Nephron progenitor cell (in vitro differentiated cells): ENCODE measurements around the gene KCNMB2.
A peak's percentile ranks its signal among the peaks of the same experiment; 100 is the strongest.
"Not testable (repeated sequence)": the region's sequence is repeated elsewhere in the genome, so short reads cannot be mapped to it uniquely, and the experiment has no call there.

Experiments used
- DNase-seq: peaks from one replicate; pipeline ENCODE4 v3.0.0; 2021
- H3K27ac Mint-ChIP-seq: 2 replicates; pipeline ENCODE4 v1.8.0; 2021; ENCODE audit warnings: mild to moderate bottlenecking, moderate library complexity, mixed read lengths
- H3K27me3 Mint-ChIP-seq: 2 replicates; pipeline ENCODE4 v1.8.0; 2021; ENCODE audit warnings: mild to moderate bottlenecking, low read depth, mixed read lengths; ENCODE audit not compliant: poor library complexity
- H3K36me3 Mint-ChIP-seq: 2 replicates; pipeline ENCODE4 v1.8.0; 2021; ENCODE audit warnings: low read depth, mixed read lengths
- H3K4me1 Mint-ChIP-seq: 2 replicates; pipeline ENCODE4 v1.8.0; 2021; ENCODE audit warnings: mixed read lengths
- H3K4me3 Mint-ChIP-seq: 2 replicates; pipeline ENCODE4 v1.8.0; 2021; ENCODE audit warnings: mild to moderate bottlenecking, moderate library complexity, mixed read lengths
- H3K9me3 Mint-ChIP-seq: 2 replicates; pipeline ENCODE4 v1.8.0; 2021; ENCODE audit warnings: mild to moderate bottlenecking, moderate library complexity, mixed read lengths
- CTCF ChIP-seq: fragments of 200-600 bp; sonication (generic); IDR thresholded peaks from 2 replicates; pipeline ENCODE4 v1.5.0; 2021; ENCODE audit warnings: antibody characterized with exemption

The KCNMB2 gene

GRCh38 chr3:178732824-178733223 is 196.6 kb downstream of the KCNMB2 start:
- no peak for DNase-seq
- Mint-ChIP-seq H3K9me3 (no peaks in the 10 kb centered on the region), H3K4me3 (no peak overlapping the region), H3K36me3 (no peaks in the 10 kb centered on the region), H3K27ac (no peak overlapping the region), H3K27me3 (peaks cover 5% of the 10 kb centered on the region), H3K4me1 (no peaks in the 10 kb centered on the region)
- TF ChIP-seq CTCF, result no peak

- Mint-ChIP-seq H3K27me3 (peaks cover 7% of the 10 kb centered on the region), H3K4me3 (no peak overlapping the region), H3K9me3 (no peaks in the 10 kb centered on the region), H3K36me3 (no peaks in the 10 kb centered on the region), H3K4me1 (no peaks in the 10 kb centered on the region), H3K27ac (no peak overlapping the region)
- TF ChIP-seq CTCF, result no peak
- no peak for DNase-seq
Observed at GRCh38 chr3:178735032-178735674, 198.9 kb downstream of the KCNMB2 start.

GRCh38 chr3:178736300-178736699 is 200.1 kb downstream of the KCNMB2 start:
- no peaks in the 10 kb centered on the region for H3K36me3 Mint-ChIP-seq
- TF ChIP-seq CTCF, result no peak
- DNase-seq, result no peak
- no peak overlapping the region for H3K4me3 Mint-ChIP-seq
- peaks cover 8% of the 10 kb centered on the region for H3K27me3 Mint-ChIP-seq
- peaks cover under 1% of the 10 kb centered on the region for H3K4me1 Mint-ChIP-seq
- H3K9me3 Mint-ChIP-seq, result no peaks in the 10 kb centered on the region
- H3K27ac Mint-ChIP-seq, result no peak overlapping the region

GRCh38 chr3:178739720-178740119 is 203.5 kb downstream of the KCNMB2 start:
- H3K27me3 Mint-ChIP-seq, result peaks cover 3% of the 10 kb centered on the region
- TF ChIP-seq CTCF, result no peak
- H3K9me3 Mint-ChIP-seq, result peaks cover under 1% of the 10 kb centered on the region
- H3K27ac Mint-ChIP-seq, result peak overlapping the region; percentile 71
- H3K4me1 Mint-ChIP-seq, result peaks cover 26% of the 10 kb centered on the region
- H3K4me3 Mint-ChIP-seq, result no peak overlapping the region
- no peak for DNase-seq
- H3K36me3 Mint-ChIP-seq, result no peaks in the 10 kb centered on the region

- H3K36me3 Mint-ChIP-seq, result no peaks in the 10 kb centered on the region
- peaks cover 26% of the 10 kb centered on the region for H3K4me1 Mint-ChIP-seq
- peak overlapping the region; percentile 17 for H3K27ac Mint-ChIP-seq
- H3K27me3 Mint-ChIP-seq, result peaks cover 3% of the 10 kb centered on the region
- TF ChIP-seq CTCF, result no peak
- H3K9me3 Mint-ChIP-seq, result peaks cover 13% of the 10 kb centered on the region
- DNase-seq, result no peak
- no peak overlapping the region for H3K4me3 Mint-ChIP-seq
Observed at GRCh38 chr3:178741020-178741419, 204.8 kb downstream of the KCNMB2 start.

GRCh38 chr3:178743297-178743696 is 207.1 kb downstream of the KCNMB2 start:
- H3K9me3 Mint-ChIP-seq, result peaks cover 21% of the 10 kb centered on the region
- no peak for DNase-seq
- peaks cover 3% of the 10 kb centered on the region for H3K27me3 Mint-ChIP-seq
- H3K4me1 Mint-ChIP-seq, result peaks cover 26% of the 10 kb centered on the region
- peaks cover 7% of the 10 kb centered on the region for H3K36me3 Mint-ChIP-seq
- peak overlapping the region; percentile 70 for H3K27ac Mint-ChIP-seq
- H3K4me3 Mint-ChIP-seq, result no peak overlapping the region
- TF ChIP-seq CTCF, result no peak

GRCh38 chr3:178745861-178746655 is 209.8 kb downstream of the KCNMB2 start:
- H3K4me1 Mint-ChIP-seq, result peaks cover 26% of the 10 kb centered on the region
- H3K4me3 Mint-ChIP-seq, H3K36me3 Mint-ChIP-seq, DNase-seq, H3K27me3 Mint-ChIP-seq, H3K27ac Mint-ChIP-seq: not testable (repeated sequence)
- H3K9me3 Mint-ChIP-seq, result peaks cover 21% of the 10 kb centered on the region
